Activated gamma-delta T cell treated with Interleukin-2 at 50 U/mL for 16 hours (primary cell): ENCODE results near the gene SPOCK2.

Source experiments
- DNase-seq: peaks from one replicate; pipeline ENCODE4 v3.0.0-alpha.2; 2020

The SPOCK2 gene

GRCh38 chr10:72026278-72027111 is 61.9 kb downstream of the SPOCK2 start:
- no peak for DNase-seq

GRCh38 chr10:72025832-72026231 is 62.5 kb downstream of the SPOCK2 start:
- DNase-seq = no peak

GRCh38 chr10:72025400-72025799 is 63.0 kb downstream of the SPOCK2 start:
- DNase-seq = no peak

- DNase-seq = no peak
Measured at GRCh38 chr10:72024596-72024995, 63.8 kb downstream of the SPOCK2 start.

GRCh38 chr10:72022228-72022627 is 66.1 kb downstream of the SPOCK2 start:
- DNase-seq = no peak

GRCh38 chr10:72020914-72021809 is 67.2 kb downstream of the SPOCK2 start:
- no peak for DNase-seq

- no peak for DNase-seq
Measured at GRCh38 chr10:72019085-72019876, 69.1 kb downstream of the SPOCK2 start.

- DNase-seq = no peak
Measured at GRCh38 chr10:72016608-72017300, 71.6 kb downstream of the SPOCK2 start.

GRCh38 chr10:72015841-72016240 is 72.5 kb downstream of the SPOCK2 start:
- no peak for DNase-seq

- DNase-seq = no peak
Measured at GRCh38 chr10:72014785-72015480, 73.4 kb downstream of the SPOCK2 start.

- DNase-seq = no peak
Measured at GRCh38 chr10:72014197-72014596, 74.2 kb downstream of the SPOCK2 start.

GRCh38 chr10:72013202-72013945 is 75.0 kb downstream of the SPOCK2 start:
- DNase-seq = no peak

GRCh38 chr10:72012796-72013195 is 75.6 kb downstream of the SPOCK2 start:
- no peak for DNase-seq

GRCh38 chr10:72011976-72012512 is 76.3 kb downstream of the SPOCK2 start:
- no peak for DNase-seq

- no peak for DNase-seq
Measured at GRCh38 chr10:72011468-72011867, 76.9 kb downstream of the SPOCK2 start.

GRCh38 chr10:72011016-72011415 is 77.3 kb downstream of the SPOCK2 start:
- DNase-seq = no peak

GRCh38 chr10:72010234-72010973 is 77.9 kb downstream of the SPOCK2 start:
- DNase-seq = no peak

GRCh38 chr10:72009425-72010081 is 78.8 kb downstream of the SPOCK2 start:
- no peak for DNase-seq

- no peak for DNase-seq
Measured at GRCh38 chr10:72009051-72009424, 79.3 kb downstream of the SPOCK2 start.
